Natural killer cell (primary cell): ENCODE measurements around the gene MYL7. TPM values are rescaled to one million over a fixed set of nuclear protein-coding genes. Genes with fewer than 3 reads are reported as not detected.

Source experiments
- ATAC-seq, 3 donors: fragments of 150-1000 bp in 2 of 3; fragments of 200-7000 bp in 1 of 3; cut with Tn5 transposase; 1 replicate in 1 of 3; 2 replicates in 2 of 3; pipeline ENCODE4 v1.10.0; 2021; ENCODE audit warnings: mild to moderate bottlenecking in 2 of 3, moderate library complexity in 2 of 3
- DNase-seq, 2 donors: peaks; one replicate each; pipeline versions ENCODE4 v3.0.0 to v3.0.0-alpha.2; 2013 to 2021; ENCODE audit warnings: mixed read lengths in 1 of 2
- H3K27ac ChIP-seq: one replicate; pipeline ENCODE4 v1.5.1; 2013; ENCODE audit warnings: mild to moderate bottlenecking, low read length
- H3K27me3 ChIP-seq: one replicate; pipeline ENCODE4 v1.6.1; 2013; ENCODE audit warnings: low read length; ENCODE audit not compliant: control insufficient read depth, insufficient read depth
- H3K36me3 ChIP-seq: one replicate; pipeline ENCODE4 v1.6.1; 2013; ENCODE audit warnings: low read length; ENCODE audit not compliant: control insufficient read depth, insufficient read depth
- H3K4me1 ChIP-seq: one replicate; pipeline ENCODE4 v1.6.1; 2013; ENCODE audit warnings: low read length; ENCODE audit not compliant: control insufficient read depth, insufficient read depth
- H3K4me3 ChIP-seq: one replicate; pipeline ENCODE4 v1.5.1; 2013; ENCODE audit warnings: low read length
- H3K9me3 ChIP-seq: one replicate; pipeline ENCODE4 v1.6.1; 2013; ENCODE audit warnings: low read length; ENCODE audit not compliant: control insufficient read depth, insufficient read depth
- H3K27ac Mint-ChIP-seq, 2 donors: one replicate each; pipeline ENCODE4 v1.8.0; 2022; ENCODE audit warnings: mild to moderate bottlenecking in 2 of 2, mixed read lengths in 2 of 2, moderate library complexity in 1 of 2
- H3K27me3 Mint-ChIP-seq, 2 donors: one replicate each; pipeline ENCODE4 v1.8.0; 2022; ENCODE audit warnings: low read depth in 2 of 2, mixed read lengths in 2 of 2
- H3K36me3 Mint-ChIP-seq: one replicate; pipeline ENCODE4 v1.8.0; 2022; ENCODE audit warnings: mixed read lengths
- H3K4me1 Mint-ChIP-seq, 2 donors: one replicate each; pipeline ENCODE4 v1.8.0; 2022; ENCODE audit warnings: mixed read lengths in 2 of 2
- H3K4me3 Mint-ChIP-seq: one replicate; pipeline ENCODE4 v1.8.0; 2022; ENCODE audit warnings: mild to moderate bottlenecking, moderate library complexity, mixed read lengths
- H3K9me3 Mint-ChIP-seq, 2 donors: one replicate each; pipeline ENCODE4 v1.8.0; 2022; ENCODE audit warnings: mixed read lengths in 2 of 2
- WGBS: methylation state at CpG from one replicate; pipeline ENCODE4 v1.1.7; 2013; ENCODE audit warnings: missing lambda C conversion rate; ENCODE audit not compliant: insufficient coverage; 5-methylcytosine and 5-hydroxymethylcytosine counted together
- intact Hi-C: fragments of 100-400 bp; cut with micrococcal nuclease; formaldehyde crosslinking; loops from one replicate; pipeline ENCODE4 v1.14.2; 2022
- total RNA-seq, 4 donors: library from RNA; stranded (reverse); fragments of 120-200 nt in 1 of 4; gene quantifications; one replicate each; pipeline versions ENCODE4 v1.2.3 to v1.2.4, GENCODE V29; 2013 to 2022
- TF ChIP-seq, protein P1 (sequence below): fragments of 200-600 bp; IDR thresholded peaks from one replicate; pipeline ENCODE4 v1.8.0; 2022; ENCODE audit warnings: antibody characterized with exemption

The MYL7 gene
- total RNA-seq, 3 donors from 2014 or later (not counting 1 experiment from before 2014, with no cell fraction given), result not detected

DNA sequence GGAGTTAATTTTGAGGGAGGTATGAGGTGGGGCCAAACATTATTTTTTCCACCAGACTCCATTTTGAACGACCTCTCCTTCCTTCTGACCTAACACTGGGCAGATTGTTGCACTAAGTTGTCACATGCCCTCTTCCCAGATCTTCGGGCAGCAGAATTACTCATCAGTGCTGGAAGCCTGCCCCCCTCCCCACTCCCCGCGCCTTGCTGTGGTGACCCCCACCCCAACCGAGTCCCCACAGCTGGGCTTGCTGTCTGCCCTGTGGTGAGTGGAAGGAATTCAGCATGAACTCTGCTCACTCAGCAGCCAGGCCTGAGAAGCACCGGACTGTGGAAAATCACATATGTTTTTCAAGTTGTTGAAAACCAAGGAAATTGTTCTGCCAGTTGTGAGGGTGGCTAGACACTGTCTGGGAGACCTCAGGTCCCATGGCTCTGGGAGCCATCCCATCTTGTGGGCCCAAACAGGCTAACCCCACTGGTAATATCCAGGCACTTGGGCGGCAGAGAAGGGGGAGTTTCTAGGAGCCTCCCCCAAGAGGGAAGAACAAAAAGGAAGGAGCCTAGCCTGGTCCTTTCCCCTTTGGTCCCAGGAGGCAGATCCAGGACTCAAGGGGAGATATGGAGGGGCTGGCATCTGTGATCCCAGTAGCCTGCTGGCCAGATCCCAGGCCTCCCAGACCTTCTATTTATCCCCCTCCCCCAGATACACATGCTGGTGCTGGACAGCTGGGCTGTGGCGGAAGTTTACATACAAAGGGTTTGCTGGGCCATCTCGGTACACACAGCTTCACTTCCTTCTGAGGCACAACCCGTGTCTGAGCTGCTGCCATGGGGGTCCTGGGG, 40.5 kb downstream of the MYL7 start:
- no peak overlapping the region for H3K4me3 ChIP-seq
- H3K27ac Mint-ChIP-seq, result no peak overlapping the region
- TF ChIP-seq, protein P1, sequence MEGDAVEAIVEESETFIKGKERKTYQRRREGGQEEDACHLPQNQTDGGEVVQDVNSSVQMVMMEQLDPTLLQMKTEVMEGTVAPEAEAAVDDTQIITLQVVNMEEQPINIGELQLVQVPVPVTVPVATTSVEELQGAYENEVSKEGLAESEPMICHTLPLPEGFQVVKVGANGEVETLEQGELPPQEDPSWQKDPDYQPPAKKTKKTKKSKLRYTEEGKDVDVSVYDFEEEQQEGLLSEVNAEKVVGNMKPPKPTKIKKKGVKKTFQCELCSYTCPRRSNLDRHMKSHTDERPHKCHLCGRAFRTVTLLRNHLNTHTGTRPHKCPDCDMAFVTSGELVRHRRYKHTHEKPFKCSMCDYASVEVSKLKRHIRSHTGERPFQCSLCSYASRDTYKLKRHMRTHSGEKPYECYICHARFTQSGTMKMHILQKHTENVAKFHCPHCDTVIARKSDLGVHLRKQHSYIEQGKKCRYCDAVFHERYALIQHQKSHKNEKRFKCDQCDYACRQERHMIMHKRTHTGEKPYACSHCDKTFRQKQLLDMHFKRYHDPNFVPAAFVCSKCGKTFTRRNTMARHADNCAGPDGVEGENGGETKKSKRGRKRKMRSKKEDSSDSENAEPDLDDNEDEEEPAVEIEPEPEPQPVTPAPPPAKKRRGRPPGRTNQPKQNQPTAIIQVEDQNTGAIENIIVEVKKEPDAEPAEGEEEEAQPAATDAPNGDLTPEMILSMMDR, result no peak
- H3K27ac ChIP-seq, result no peak overlapping the region
- H3K4me1 Mint-ChIP-seq, result peaks cover 2 to 8% of the 10 kb centered on the region in 2 donors
- ATAC-seq (no peak), DNase-seq (no peak)
- peaks cover 28% of the 10 kb centered on the region for H3K4me1 ChIP-seq
- no peaks in the 10 kb centered on the region for H3K36me3 Mint-ChIP-seq
- no peaks in the 10 kb centered on the region for H3K9me3 Mint-ChIP-seq
- 71% methylated on average over 8 of the region's 10 CpGs for WGBS
- intact Hi-C loops, result no loop called here
- peaks cover 4% of the 10 kb centered on the region for H3K27me3 ChIP-seq
- peaks cover 0 to 13% of the 10 kb centered on the region in 2 donors for H3K27me3 Mint-ChIP-seq
- H3K9me3 ChIP-seq, result no peaks in the 10 kb centered on the region
- H3K36me3 ChIP-seq, result no peaks in the 10 kb centered on the region
- no peak overlapping the region for H3K4me3 Mint-ChIP-seq

DNA sequence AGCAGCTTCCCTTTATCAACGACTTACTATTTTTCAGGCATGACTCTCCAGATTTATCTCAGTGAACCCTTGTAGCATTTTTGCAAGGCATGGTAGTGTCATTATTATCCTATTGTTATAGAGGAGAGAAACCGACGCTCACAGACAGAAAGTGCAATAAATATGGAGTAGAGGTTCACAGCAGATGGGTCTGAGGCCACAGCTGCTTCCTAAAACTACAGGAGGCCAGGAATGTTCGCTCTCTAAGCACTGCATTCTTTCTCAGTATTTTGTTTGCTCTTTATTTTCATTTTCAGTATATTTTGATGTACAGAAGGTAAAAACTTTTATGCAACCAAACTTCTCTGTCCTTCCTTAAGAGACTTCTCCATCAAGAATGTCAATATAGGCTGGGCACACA, 41.5 kb downstream of the MYL7 start:
- H3K9me3 Mint-ChIP-seq, result no peaks in the 10 kb centered on the region
- H3K27me3 Mint-ChIP-seq, result peaks cover 0 to 11% of the 10 kb centered on the region in 2 donors
- H3K4me1 ChIP-seq, result peaks cover 18% of the 10 kb centered on the region
- H3K36me3 Mint-ChIP-seq, result no peaks in the 10 kb centered on the region
- no peak overlapping the region for H3K4me3 Mint-ChIP-seq
- no peak overlapping the region for H3K27ac ChIP-seq
- H3K27me3 ChIP-seq, result no peaks in the 10 kb centered on the region
- no peak overlapping the region for H3K4me3 ChIP-seq
- 66% methylated on average over 2 of the region's 4 CpGs for WGBS
- H3K9me3 ChIP-seq, result no peaks in the 10 kb centered on the region
- TF ChIP-seq, protein P1, result no peak
- H3K4me1 Mint-ChIP-seq, result peaks cover 0 to 5% of the 10 kb centered on the region in 2 donors
- H3K36me3 ChIP-seq, result no peaks in the 10 kb centered on the region
- DNase-seq, result no peak
- H3K27ac Mint-ChIP-seq, result no peak overlapping the region
- intact Hi-C loops, result no loop called here
- no peak for ATAC-seq

DNA sequence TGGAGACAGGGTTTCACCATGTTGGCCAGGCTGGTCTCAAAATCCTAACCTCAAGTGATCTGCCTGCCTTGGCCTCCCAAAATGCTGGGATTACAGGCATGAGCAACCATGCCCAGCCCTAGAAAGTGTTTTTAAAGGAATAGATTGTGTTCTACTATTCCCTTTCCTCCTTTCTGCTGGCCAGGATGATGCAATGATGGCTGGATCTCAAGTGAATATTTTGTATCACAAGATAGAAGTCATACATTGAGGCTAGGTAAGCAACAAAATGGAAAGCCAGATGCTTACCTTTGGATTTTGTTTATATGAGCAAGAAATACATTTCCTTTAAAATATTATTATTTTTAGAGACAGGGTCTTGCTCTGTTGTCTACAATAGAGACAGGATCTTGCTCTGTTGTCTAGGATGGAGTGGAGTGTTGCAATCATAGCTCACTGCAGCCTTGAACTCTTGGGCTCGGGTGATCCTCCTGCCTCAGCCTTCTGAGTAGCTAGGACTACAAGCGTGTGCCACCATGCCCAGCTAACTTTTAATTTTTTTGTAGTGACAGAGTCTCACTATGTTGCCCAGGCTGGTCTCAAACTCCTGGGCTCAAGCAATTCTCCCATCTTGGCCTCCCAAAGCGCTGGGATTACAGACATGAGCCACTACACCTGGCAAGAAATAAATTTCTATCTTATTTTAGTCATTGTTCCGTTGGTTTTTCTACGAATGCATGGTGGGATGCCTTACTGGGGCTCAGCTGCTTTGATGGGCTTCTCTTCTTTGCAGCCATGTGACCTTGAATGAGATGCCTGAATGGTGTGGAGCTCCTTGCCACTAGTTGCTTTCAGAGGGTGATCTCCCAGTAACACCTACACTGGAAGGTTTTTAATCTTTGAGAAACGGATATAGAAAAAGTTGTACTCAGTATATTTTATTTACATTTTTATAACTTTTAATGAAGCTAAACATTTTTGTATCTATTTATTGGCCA, 42.8 kb downstream of the MYL7 start:
- 76% methylated on average over 5 of the region's 6 CpGs for WGBS
- TF ChIP-seq, protein P1, result no peak
- Mint-ChIP-seq H3K4me1 (peaks cover 0 to 3% of the 10 kb centered on the region in 2 donors), H3K36me3 (no peaks in the 10 kb centered on the region), H3K4me3 (no peak overlapping the region), H3K9me3 (no peaks in the 10 kb centered on the region), H3K27ac (no peak overlapping the region), H3K27me3 (peaks cover 0 to 10% of the 10 kb centered on the region in 2 donors)
- H3K36me3 ChIP-seq, result no peaks in the 10 kb centered on the region
- H3K27ac ChIP-seq, result no peak overlapping the region
- peaks cover 11% of the 10 kb centered on the region for H3K4me1 ChIP-seq
- no peaks in the 10 kb centered on the region for H3K9me3 ChIP-seq
- no peak overlapping the region for H3K4me3 ChIP-seq
- intact Hi-C loops, result no loop called here
- no peaks in the 10 kb centered on the region for H3K27me3 ChIP-seq
- ATAC-seq, result no peak
- no peak for DNase-seq
